GM06990 (cell line): ENCODE measurements around the gene THOC2.
"Not testable (repeated sequence)": the region's sequence is repeated elsewhere in the genome, so short reads cannot be mapped to it uniquely, and the experiment has no call there.

Experiments used
- DNase-seq: peaks from one replicate; pipeline ENCODE4 v3.0.0-alpha.2; 2011; ENCODE audit not compliant: insufficient read length; ENCODE audit errors: extremely low read depth
- H3K27me3 ChIP-seq: replicated peaks from 2 replicates; pipeline ENCODE4 v1.6.0; 2011; ENCODE audit warnings: low read length; ENCODE audit not compliant: control insufficient read depth, insufficient read depth
- H3K36me3 ChIP-seq: 2 replicates; pipeline ENCODE4 v1.5.1; 2011; ENCODE audit warnings: low read length; ENCODE audit not compliant: control insufficient read depth, insufficient read depth
- H3K4me3 ChIP-seq: replicated peaks from 2 replicates; pipeline ENCODE4 v1.5.1; 2011; ENCODE audit warnings: low read depth, mild to moderate bottlenecking, control low read depth, low read length
- CTCF ChIP-seq: IDR thresholded peaks from 2 replicates; pipeline ENCODE4 v1.5.1; 2011; ENCODE audit warnings: low read length, control low read depth, mild to moderate bottlenecking, inconsistent platforms; ENCODE audit not compliant: insufficient read depth, poor library complexity, severe bottlenecking

THOC2 gene

DNA sequence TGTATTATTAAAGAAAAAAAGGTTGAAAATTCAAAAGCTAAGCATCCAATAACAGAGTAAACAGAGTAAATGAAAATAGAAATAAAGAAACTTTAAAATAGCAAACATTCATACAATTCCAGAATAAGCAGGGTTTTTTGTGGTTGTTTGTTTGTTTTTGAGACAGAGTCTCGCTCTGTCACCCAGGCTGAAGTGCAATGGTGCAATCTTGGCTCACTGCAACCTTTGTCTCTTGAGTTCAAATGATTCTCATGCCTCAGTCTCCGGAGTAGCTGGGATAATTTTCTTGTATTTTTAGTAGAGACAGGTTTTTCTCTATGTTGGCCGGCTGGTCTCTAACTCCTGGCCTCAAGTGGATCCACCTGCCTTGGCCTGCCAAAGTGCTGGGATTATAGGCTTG is 6.6 kb upstream of the THOC2 start:
- H3K27me3 ChIP-seq, result no peaks in the 10 kb centered on the region
- no peak for TF ChIP-seq CTCF
- H3K4me3 ChIP-seq, result no peak overlapping the region
- no peak for DNase-seq
- H3K36me3 ChIP-seq, result no peaks in the 10 kb centered on the region

GRCh38 chrX:123738378-123738940 is 5.6 kb upstream of the THOC2 start:
- no peaks in the 10 kb centered on the region for H3K27me3 ChIP-seq
- no peak overlapping the region for H3K4me3 ChIP-seq
- H3K36me3 ChIP-seq, result no peaks in the 10 kb centered on the region
- TF ChIP-seq CTCF, result no peak
- DNase-seq, result no peak

DNA sequence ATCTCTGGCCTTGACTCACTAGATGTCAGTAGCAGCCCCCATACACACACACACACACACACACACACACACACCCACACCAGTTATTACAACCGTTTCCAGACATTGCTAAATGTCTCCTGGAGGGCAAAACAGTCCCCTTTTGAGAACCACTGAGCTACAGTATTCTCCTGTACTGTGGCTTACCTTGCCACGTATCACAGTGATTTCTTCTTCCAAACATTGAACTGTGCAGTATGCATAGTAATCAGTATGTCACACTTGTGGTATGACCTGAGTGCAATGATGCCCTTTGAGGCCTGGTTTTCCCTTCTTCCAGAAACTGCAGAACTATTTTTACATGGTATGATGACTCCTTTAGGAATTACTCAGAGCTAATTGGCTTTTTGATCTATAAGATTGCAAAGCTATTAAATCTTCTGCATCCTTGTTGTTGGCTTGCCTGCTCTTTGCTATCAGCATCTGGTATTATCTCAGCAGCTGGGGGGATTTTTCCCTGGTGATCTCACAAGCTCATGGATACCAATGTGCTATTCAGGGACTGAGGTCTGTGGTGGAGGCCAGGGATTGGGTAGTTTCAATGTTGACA is 3.6 kb upstream of the THOC2 start:
- no peak overlapping the region for H3K4me3 ChIP-seq
- DNase-seq, result no peak
- TF ChIP-seq CTCF, result no peak
- no peaks in the 10 kb centered on the region for H3K36me3 ChIP-seq
- no peaks in the 10 kb centered on the region for H3K27me3 ChIP-seq

- not testable (repeated sequence) for DNase-seq, H3K4me3 ChIP-seq, H3K27me3 ChIP-seq, H3K36me3 ChIP-seq
These were observed 2.3 kb upstream of the THOC2 start for GRCh38 chrX:123735137-123735536.

DNA sequence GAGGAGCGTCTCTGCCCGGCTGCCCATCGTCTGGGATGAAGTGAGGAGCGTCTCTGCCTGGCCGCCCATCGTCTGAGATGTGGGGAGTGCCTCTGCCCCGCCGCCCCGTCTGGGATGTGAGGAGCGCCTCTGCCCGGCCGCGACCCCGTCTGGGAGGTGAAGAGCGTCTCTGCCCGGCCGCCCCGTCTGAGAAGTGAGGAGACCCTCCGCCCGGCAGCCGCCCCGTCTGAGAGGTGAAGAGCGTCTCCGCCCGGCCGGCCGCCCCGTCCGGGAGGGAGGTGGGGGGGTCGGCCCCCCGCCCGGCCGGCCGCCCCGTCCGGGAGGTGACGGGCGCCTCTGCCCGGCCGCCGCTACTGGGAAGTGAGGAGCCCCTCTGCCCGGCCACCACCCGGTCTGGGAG is 1.2 kb upstream of the THOC2 start:
- not testable (repeated sequence) for H3K36me3 ChIP-seq

GRCh38 chrX:123731987-123732669 is 724 bp downstream of the THOC2 start:
- no peaks in the 10 kb centered on the region for H3K27me3 ChIP-seq
- no peaks in the 10 kb centered on the region for H3K36me3 ChIP-seq
- DNase-seq, result peak; percentile 35
- TF ChIP-seq CTCF, result no peak
- peak overlapping the region; percentile 68 for H3K4me3 ChIP-seq

More for the DNA sequence above, 1.2 kb upstream of the THOC2 start:
- DNase-seq, H3K4me3 ChIP-seq, H3K27me3 ChIP-seq: not testable (repeated sequence)
